Fibroblast of skin of right quadriceps (primary cell): ENCODE measurements around the gene LAMC1.
A peak's percentile ranks its signal among the peaks of the same experiment; 100 is the strongest.

Source experiments
- DNase-seq: peaks from one replicate; pipeline ENCODE4 v3.0.0-alpha.2; 2013

Gene LAMC1

GRCh38 chr1:183023146-183023600 lies at the start of gene LAMC1:
Gene LAMC1, plus strand, starts transcription at chr1:183023420. Its CDS starts 297 bp downstream, at chr1:183023717.
- peak; percentile 86 for DNase-seq

- no peak for DNase-seq
Observed at GRCh38 chr1:182974506-182975191, 48.6 kb upstream of the LAMC1 start.

- DNase-seq: no peak
Observed at GRCh38 chr1:182977480-182977879, 45.7 kb upstream of the LAMC1 start.

- no peak for DNase-seq
Observed at GRCh38 chr1:182978151-182978853, 44.9 kb upstream of the LAMC1 start.

GRCh38 chr1:182984138-182984537 lies 39.1 kb upstream of the LAMC1 start:
- no peak for DNase-seq

- peak; percentile 7 for DNase-seq
Observed at GRCh38 chr1:182984621-182985020, 38.6 kb upstream of the LAMC1 start.

- DNase-seq: no peak
Observed at GRCh38 chr1:182985876-182986275, 37.3 kb upstream of the LAMC1 start.

- DNase-seq: peak; percentile 7
Observed at GRCh38 chr1:182990413-182991144, 32.6 kb upstream of the LAMC1 start.

GRCh38 chr1:182993746-182994145 lies 29.5 kb upstream of the LAMC1 start:
- no peak for DNase-seq

- DNase-seq: no peak
Observed at GRCh38 chr1:182995894-182996293, 27.3 kb upstream of the LAMC1 start.

- DNase-seq: no peak
Observed at GRCh38 chr1:182996816-182997215, 26.4 kb upstream of the LAMC1 start.

GRCh38 chr1:182998482-182998881 lies 24.7 kb upstream of the LAMC1 start:
- no peak for DNase-seq

GRCh38 chr1:183000167-183000962 lies 22.9 kb upstream of the LAMC1 start:
- DNase-seq: no peak

GRCh38 chr1:183002267-183002666 lies 21.0 kb upstream of the LAMC1 start:
- no peak for DNase-seq

GRCh38 chr1:183002797-183003196 lies 20.4 kb upstream of the LAMC1 start:
- no peak for DNase-seq

- no peak for DNase-seq
Observed at GRCh38 chr1:183003203-183003602, 20.0 kb upstream of the LAMC1 start.

- DNase-seq: no peak
Observed at GRCh38 chr1:183004141-183004540, 19.1 kb upstream of the LAMC1 start.

GRCh38 chr1:183011859-183012258 lies 11.4 kb upstream of the LAMC1 start:
- no peak for DNase-seq

GRCh38 chr1:183012301-183012994 lies 10.8 kb upstream of the LAMC1 start:
- DNase-seq: no peak

GRCh38 chr1:183019139-183019740 lies 4.0 kb upstream of the LAMC1 start:
- no peak for DNase-seq

GRCh38 chr1:183019860-183020259 lies 3.4 kb upstream of the LAMC1 start:
- DNase-seq: peak; percentile 44
